T-helper 9 cell (primary cell): ENCODE data around the gene FBLN5.
"Not testable (repeated sequence)": the region's sequence is repeated elsewhere in the genome, so short reads cannot be mapped to it uniquely, and the experiment has no call there.

Experiments used
- DNase-seq: peaks from one replicate; pipeline ENCODE4 v3.0.0-alpha.2; 2020

Gene FBLN5

GRCh38 chr14:91904483-91904882 is 43.0 kb downstream of the FBLN5 start:
- DNase-seq: no peak

- no peak for DNase-seq
These were observed 44.4 kb downstream of the FBLN5 start for GRCh38 chr14:91903070-91903469.

GRCh38 chr14:91902336-91902735 is 45.2 kb downstream of the FBLN5 start:
- no peak for DNase-seq

GRCh38 chr14:91901449-91902226 is 45.9 kb downstream of the FBLN5 start:
- DNase-seq: no peak

- no peak for DNase-seq
These were observed 47.7 kb downstream of the FBLN5 start for GRCh38 chr14:91899806-91900205.

GRCh38 chr14:91899213-91899612 is 48.3 kb downstream of the FBLN5 start:
- DNase-seq: no peak

GRCh38 chr14:91898372-91898771 is 49.1 kb downstream of the FBLN5 start:
- no peak for DNase-seq

- DNase-seq: not testable (repeated sequence)
These were observed 49.8 kb downstream of the FBLN5 start for GRCh38 chr14:91897716-91898115.

GRCh38 chr14:91897106-91897701 is 50.3 kb downstream of the FBLN5 start:
- no peak for DNase-seq

- DNase-seq: no peak
These were observed 51.1 kb downstream of the FBLN5 start for GRCh38 chr14:91896419-91896818.

- no peak for DNase-seq
These were observed 53.8 kb downstream of the FBLN5 start for GRCh38 chr14:91893669-91894068.

- peak; percentile 32 for DNase-seq
These were observed 54.5 kb downstream of the FBLN5 start for GRCh38 chr14:91893007-91893406.

GRCh38 chr14:91891721-91892220 is 55.7 kb downstream of the FBLN5 start:
- no peak for DNase-seq

- no peak for DNase-seq
These were observed 56.4 kb downstream of the FBLN5 start for GRCh38 chr14:91891101-91891500.

GRCh38 chr14:91890291-91890749 is 57.2 kb downstream of the FBLN5 start:
- DNase-seq: no peak

- DNase-seq: no peak
These were observed 57.9 kb downstream of the FBLN5 start for GRCh38 chr14:91889477-91890211.

GRCh38 chr14:91888641-91889476 is 58.6 kb downstream of the FBLN5 start:
- no peak for DNase-seq

- no peak for DNase-seq
These were observed 60.5 kb downstream of the FBLN5 start for GRCh38 chr14:91886961-91887360.

- no peak for DNase-seq
These were observed 61.7 kb downstream of the FBLN5 start for GRCh38 chr14:91885839-91886238.

- DNase-seq: no peak
These were observed 62.3 kb downstream of the FBLN5 start for GRCh38 chr14:91885113-91885712.

GRCh38 chr14:91884664-91885063 is 62.8 kb downstream of the FBLN5 start:
- DNase-seq: no peak

GRCh38 chr14:91883753-91884152 is 63.7 kb downstream of the FBLN5 start:
- DNase-seq: no peak
